MCF 10A (cell line): ENCODE results near the gene ADAMTS3. TPM values are rescaled to one million over a fixed set of nuclear protein-coding genes. Genes with fewer than 3 reads are reported as not detected.

Experiments used
- BruUV-seq: library from RNA; stranded (reverse); fragments of 400-500 nt; replicated peaks from 2 replicates; lab custom pipeline; 2021; lab: Mats Ljungman, UMichigan
- CTCF ChIA-PET: fragments of 300-600 bp; sonication (Branson Sonifier 250); formaldehyde crosslinking; extraction: SDS; loops from one replicate; lab custom pipeline; 2021; ENCODE audit warnings: antibody characterized with exemption, inconsistent platforms; lab: Yijun Ruan, JAX
- POLR2A ChIA-PET: fragments of 300-600, 350-650 bp; sonication (Branson Sonifier 250); formaldehyde crosslinking; extraction: SDS; loops from one replicate; lab custom pipeline; 2020; ENCODE audit warnings: antibody characterized with exemption, inconsistent platforms; lab: Yijun Ruan, JAX
- DNase-seq: peaks from one replicate; pipeline ENCODE4 v3.0.0-alpha.2; 2018; ENCODE audit not compliant: unreplicated experiment
- H3K27ac Mint-ChIP-seq: one replicate; pipeline ENCODE4 v1.8.0; 2022; ENCODE audit warnings: mild to moderate bottlenecking, low read depth, mixed read lengths; ENCODE audit not compliant: unreplicated experiment
- H3K27me3 Mint-ChIP-seq: one replicate; pipeline ENCODE4 v1.8.0; 2022; ENCODE audit warnings: mixed read lengths; ENCODE audit not compliant: insufficient read depth, unreplicated experiment
- H3K36me3 Mint-ChIP-seq: one replicate; pipeline ENCODE4 v1.8.0; 2022; ENCODE audit warnings: mild to moderate bottlenecking, moderate library complexity, mixed read lengths; ENCODE audit not compliant: insufficient read depth, unreplicated experiment
- H3K4me1 Mint-ChIP-seq: one replicate; pipeline ENCODE4 v1.8.0; 2022; ENCODE audit warnings: mixed read lengths; ENCODE audit not compliant: insufficient read depth, unreplicated experiment
- H3K4me3 Mint-ChIP-seq: one replicate; pipeline ENCODE4 v1.8.0; 2022; ENCODE audit warnings: mild to moderate bottlenecking, moderate library complexity, mixed read lengths; ENCODE audit not compliant: unreplicated experiment
- H3K9me3 Mint-ChIP-seq: one replicate; pipeline ENCODE4 v1.8.0; 2022; ENCODE audit warnings: mixed read lengths; ENCODE audit not compliant: unreplicated experiment
- intact Hi-C: fragments of 100-400 bp; cut with micrococcal nuclease; formaldehyde crosslinking; loops from 2 replicates; pipeline ENCODE4 v1.14.1; 2022
- total RNA-seq: library from RNA; stranded (reverse); gene quantifications from 2 replicates; pipeline ENCODE4 v1.2.3, GENCODE V29; 2022
- TF ChIP-seq, protein P1 (sequence below): fragments of 200-600 bp; IDR thresholded peaks from one replicate; pipeline ENCODE4 v1.8.0; 2022; ENCODE audit warnings: antibody characterized with exemption, mild to moderate bottlenecking; ENCODE audit not compliant: unreplicated experiment

Gene ADAMTS3
- total RNA-seq, 1 experiment from 2014 or later: 0.58 TPM

DNA sequence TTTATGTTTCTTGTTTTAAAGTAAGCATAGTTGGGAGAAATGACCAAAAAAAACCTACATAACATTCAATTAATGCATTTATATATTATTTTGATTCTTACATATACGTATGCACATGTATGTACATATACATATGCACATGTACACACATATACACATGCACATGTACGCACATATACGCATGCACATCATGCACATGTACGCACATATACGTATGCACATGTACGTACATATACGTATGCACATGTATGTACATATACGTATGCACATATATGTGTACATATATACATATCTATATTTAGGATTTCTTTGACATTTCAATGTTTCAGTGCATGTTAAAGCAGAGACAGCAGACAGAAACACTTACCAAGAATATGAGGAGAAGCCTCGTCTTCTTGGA is 263.4 kb downstream of the ADAMTS3 start:
- H3K27ac Mint-ChIP-seq: no peak overlapping the region
- no TSS peak for BruUV-seq
- H3K36me3 Mint-ChIP-seq: no peaks in the 10 kb centered on the region
- TF ChIP-seq, protein P1, sequence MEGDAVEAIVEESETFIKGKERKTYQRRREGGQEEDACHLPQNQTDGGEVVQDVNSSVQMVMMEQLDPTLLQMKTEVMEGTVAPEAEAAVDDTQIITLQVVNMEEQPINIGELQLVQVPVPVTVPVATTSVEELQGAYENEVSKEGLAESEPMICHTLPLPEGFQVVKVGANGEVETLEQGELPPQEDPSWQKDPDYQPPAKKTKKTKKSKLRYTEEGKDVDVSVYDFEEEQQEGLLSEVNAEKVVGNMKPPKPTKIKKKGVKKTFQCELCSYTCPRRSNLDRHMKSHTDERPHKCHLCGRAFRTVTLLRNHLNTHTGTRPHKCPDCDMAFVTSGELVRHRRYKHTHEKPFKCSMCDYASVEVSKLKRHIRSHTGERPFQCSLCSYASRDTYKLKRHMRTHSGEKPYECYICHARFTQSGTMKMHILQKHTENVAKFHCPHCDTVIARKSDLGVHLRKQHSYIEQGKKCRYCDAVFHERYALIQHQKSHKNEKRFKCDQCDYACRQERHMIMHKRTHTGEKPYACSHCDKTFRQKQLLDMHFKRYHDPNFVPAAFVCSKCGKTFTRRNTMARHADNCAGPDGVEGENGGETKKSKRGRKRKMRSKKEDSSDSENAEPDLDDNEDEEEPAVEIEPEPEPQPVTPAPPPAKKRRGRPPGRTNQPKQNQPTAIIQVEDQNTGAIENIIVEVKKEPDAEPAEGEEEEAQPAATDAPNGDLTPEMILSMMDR: no peak
- DNase-seq: no peak
- POLR2A ChIA-PET: no interaction called here
- no peaks in the 10 kb centered on the region for H3K4me1 Mint-ChIP-seq
- CTCF ChIA-PET: interaction anchor here (0.7 to 5.9 kb wide), 8 partner anchors 11 to 717 kb away, joined by 3 to 34 read pairs (median 4); no protein-coding TSS in a partner anchor
- no peak overlapping the region for H3K4me3 Mint-ChIP-seq
- intact Hi-C loops: loop anchor here (10.0 kb wide), 1 partner anchor 259 kb away; the partner anchor contains the start of gene ADAMTS3
- no peaks in the 10 kb centered on the region for H3K27me3 Mint-ChIP-seq
- H3K9me3 Mint-ChIP-seq: no peaks in the 10 kb centered on the region

DNA sequence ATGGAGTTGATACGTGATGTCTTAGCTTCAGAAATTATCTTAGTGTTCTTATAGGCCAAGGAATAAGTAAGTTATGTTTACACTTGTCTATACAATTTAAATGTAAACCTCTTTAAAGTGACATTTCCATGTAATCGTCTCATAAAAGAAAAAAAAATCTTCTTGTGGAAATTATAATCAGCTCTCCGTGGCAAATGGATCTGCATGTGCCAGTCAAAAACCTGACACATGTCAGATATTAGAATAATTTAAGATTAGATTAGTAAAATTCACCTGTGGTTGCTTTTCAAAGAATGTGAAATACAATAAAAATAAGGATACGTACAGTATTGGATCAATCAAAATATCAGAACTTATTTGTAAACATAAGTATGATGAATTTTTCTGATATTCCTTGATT is 263.9 kb downstream of the ADAMTS3 start:
- Mint-ChIP-seq H3K36me3 (no peaks in the 10 kb centered on the region), H3K9me3 (no peaks in the 10 kb centered on the region), H3K4me1 (no peaks in the 10 kb centered on the region), H3K4me3 (no peak overlapping the region), H3K27me3 (no peaks in the 10 kb centered on the region), H3K27ac (no peak overlapping the region)
- ChIA-PET CTCF (interaction anchor here (0.7 to 5.9 kb wide), 9 partner anchors 10 to 758 kb away, joined by 3 to 34 read pairs (median 4); no protein-coding TSS in a partner anchor), POLR2A (no interaction called here)
- no peak for DNase-seq
- intact Hi-C loops: loop anchor here (10.0 kb wide), 1 partner anchor 260 kb away; the partner anchor contains the start of gene ADAMTS3
- TF ChIP-seq, protein P1: no peak
- no TSS peak for BruUV-seq

DNA sequence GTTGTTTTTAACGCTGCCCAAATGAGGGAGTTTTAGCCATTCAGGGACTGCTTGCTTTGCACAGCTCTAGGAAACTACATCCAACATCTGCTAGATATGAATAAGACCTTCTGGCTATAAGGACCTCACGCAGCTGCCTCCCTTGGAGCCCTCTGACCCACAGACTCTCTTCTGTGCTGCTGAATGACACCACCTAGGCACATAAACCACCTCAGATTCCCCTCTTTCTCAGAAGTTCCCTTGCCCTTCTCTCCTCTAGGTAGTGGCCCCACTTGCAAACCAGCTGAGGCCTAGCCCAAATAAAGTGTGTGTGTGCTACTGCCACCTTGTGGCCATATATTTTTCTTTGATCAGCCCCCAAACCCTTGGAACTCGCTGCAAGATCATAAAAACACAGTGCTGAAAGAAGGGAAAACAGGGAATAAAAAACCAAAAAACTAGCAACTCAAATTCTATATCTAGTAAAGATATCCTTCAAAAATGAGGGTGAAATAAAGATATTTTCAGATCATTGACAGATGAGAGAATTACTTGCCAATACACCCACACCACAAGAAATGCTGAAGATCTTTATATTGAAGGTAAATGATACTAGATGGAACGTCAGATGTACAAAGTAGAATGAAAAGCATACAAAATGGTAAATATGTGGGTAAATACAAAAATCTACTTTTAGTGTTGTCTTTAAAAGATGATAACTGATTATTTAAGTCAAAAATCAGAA is 265.9 kb downstream of the ADAMTS3 start:
- H3K27me3 Mint-ChIP-seq: no peaks in the 10 kb centered on the region
- no peaks in the 10 kb centered on the region for H3K9me3 Mint-ChIP-seq
- BruUV-seq: no TSS peak
- intact Hi-C loops: loop anchor here (10.0 kb wide), 1 partner anchor 262 kb away; the partner anchor contains the start of gene ADAMTS3
- H3K36me3 Mint-ChIP-seq: no peaks in the 10 kb centered on the region
- no peaks in the 10 kb centered on the region for H3K4me1 Mint-ChIP-seq
- ChIA-PET CTCF (interaction anchor here (0.5 to 5.9 kb wide), 38 partner anchors 8 to 1425 kb away, joined by 3 to 34 read pairs (median 4); no protein-coding TSS in a partner anchor), POLR2A (interaction anchor here (0.8 to 3.7 kb wide), 4 partner anchors 8 to 163 kb away, joined by 3 to 17 read pairs (median 4); no protein-coding TSS in a partner anchor)
- H3K27ac Mint-ChIP-seq: no peak overlapping the region
- DNase-seq: peak; percentile 66
- no peak overlapping the region for H3K4me3 Mint-ChIP-seq
- TF ChIP-seq, protein P1: peak; percentile 58

DNA sequence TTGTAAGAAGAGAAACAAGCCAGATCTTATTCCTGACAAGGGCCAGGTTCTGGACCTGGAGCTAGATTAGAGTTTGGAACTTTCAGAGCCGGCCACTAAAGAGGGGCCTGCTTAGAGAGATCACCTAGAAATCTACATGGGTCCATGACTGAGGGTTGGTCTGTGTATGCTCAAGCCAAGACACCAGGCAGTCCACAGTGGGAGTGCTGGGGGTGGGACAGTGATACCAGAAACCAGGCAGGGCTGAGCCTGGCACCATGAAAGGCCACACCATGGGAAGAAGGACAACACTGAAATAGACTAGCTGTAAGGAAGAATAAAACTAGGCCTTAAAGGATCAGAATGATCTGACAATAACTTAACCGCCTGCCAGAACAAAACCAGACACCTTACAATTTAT is 267.3 kb downstream of the ADAMTS3 start:
- ChIA-PET CTCF (interaction anchor here (0.6 to 5.9 kb wide), 13 partner anchors 10 to 721 kb away, joined by 3 to 34 read pairs (median 5); no protein-coding TSS in a partner anchor), POLR2A (interaction anchor here (0.6 to 3.7 kb wide), 3 partner anchors 10 to 100 kb away, joined by 3 to 17 read pairs (median 10); no protein-coding TSS in a partner anchor)
- Mint-ChIP-seq H3K4me1 (no peaks in the 10 kb centered on the region), H3K4me3 (no peak overlapping the region), H3K9me3 (no peaks in the 10 kb centered on the region), H3K36me3 (no peaks in the 10 kb centered on the region), H3K27me3 (no peaks in the 10 kb centered on the region), H3K27ac (no peak overlapping the region)
- intact Hi-C loops: loop anchor here (10.0 kb wide), 1 partner anchor 263 kb away; the partner anchor contains the start of gene ADAMTS3
- no TSS peak for BruUV-seq
- TF ChIP-seq, protein P1: no peak
- no peak for DNase-seq
